ENCODE results near the gene UBXN1.

GRCh38 chr11:62656796-62657429 lies 22.0 kb downstream of the UBXN1 start:
- TF ChIP-seq POLR2A (IDR thresholded peaks at IDR 0.05; ENCODE audit: low read depth) (no peak), CTCF (IDR thresholded peaks at IDR 0.05) (no peak)
